SK-N-SH treated with all-trans-retinoic acid at 6 μM for 48 hours (cell line): Measurements from ENCODE around the gene SIGLEC5.

Experiments
- ATAC-seq: fragments of 200-7000 bp; cut with Tn5 transposase; 3 replicates; pipeline ENCODE4 v1.9.1; 2020; ENCODE audit warnings: mild to moderate bottlenecking, moderate library complexity
- CREB5 ChIP-seq: fragments of 250-450 bp; sonication (Bioruptor Pico); IDR thresholded peaks from 2 replicates; pipeline ENCODE4 v1.5.1; 2020; ENCODE audit warnings: low read depth, mild to moderate bottlenecking, moderate library complexity
- CSDC2 ChIP-seq: fragments of 250-450 bp; sonication (Bioruptor Pico); IDR thresholded peaks from 2 replicates; pipeline ENCODE4 v1.5.0; 2020; ENCODE audit warnings: mild to moderate bottlenecking, moderate library complexity
- CSRNP3 ChIP-seq: fragments of 250-450 bp; sonication (Bioruptor Pico); IDR thresholded peaks from 2 replicates; pipeline ENCODE4 v1.5.1; 2021; ENCODE audit warnings: mild to moderate bottlenecking, moderate library complexity
- ESRRG ChIP-seq: fragments of 250-450 bp; sonication (Bioruptor Pico); IDR thresholded peaks from 2 replicates; pipeline ENCODE4 v1.6.1; 2021; ENCODE audit warnings: mild to moderate bottlenecking
- GLIS3 ChIP-seq: fragments of 250-450 bp; sonication (Bioruptor Pico); IDR thresholded peaks from 2 replicates; pipeline ENCODE4 v1.5.0; 2020; ENCODE audit warnings: mild to moderate bottlenecking, moderate library complexity
- ISL1 ChIP-seq: fragments of 250-450 bp; sonication (Bioruptor Pico); IDR thresholded peaks from 2 replicates; pipeline ENCODE4 v2.1.2; 2022; ENCODE audit warnings: mild to moderate bottlenecking, moderate library complexity
- OSR1 ChIP-seq: fragments of 250-450 bp; sonication (Bioruptor Pico); IDR thresholded peaks from 2 replicates; pipeline ENCODE4 v1.8.0; 2022; ENCODE audit warnings: moderate library complexity, mild to moderate bottlenecking, inconsistent platforms
- POU6F1 ChIP-seq: fragments of 250-450 bp; sonication (Bioruptor Pico); IDR thresholded peaks from 2 replicates; pipeline ENCODE4 v1.8.0; 2021; ENCODE audit warnings: low read depth, mild to moderate bottlenecking, moderate library complexity, borderline replicate concordance
- PPARA ChIP-seq: fragments of 250-450 bp; sonication (Bioruptor Pico); IDR thresholded peaks from 2 replicates; pipeline ENCODE4 v1.5.0; 2020; ENCODE audit warnings: mild to moderate bottlenecking, borderline replicate concordance
- RARB ChIP-seq: fragments of 250-450 bp; sonication (Bioruptor Pico); IDR thresholded peaks from 2 replicates; pipeline ENCODE4 v1.8.0; 2021; ENCODE audit warnings: mild to moderate bottlenecking, moderate library complexity
- SNAI2 ChIP-seq: fragments of 250-450 bp; sonication (Bioruptor Pico); IDR thresholded peaks from 2 replicates; pipeline ENCODE4 v1.5.0; 2020; ENCODE audit warnings: mild to moderate bottlenecking, moderate library complexity
- TCF4 ChIP-seq: fragments of 250-450 bp; sonication (Bioruptor Pico); IDR thresholded peaks from 2 replicates; pipeline ENCODE4 v1.8.0; 2021; ENCODE audit warnings: mild to moderate bottlenecking, moderate library complexity, borderline replicate concordance
- TOX ChIP-seq: fragments of 250-450 bp; sonication (Bioruptor Pico); IDR thresholded peaks from 2 replicates; pipeline ENCODE4 v1.8.0; 2021; ENCODE audit warnings: mild to moderate bottlenecking, moderate library complexity, borderline replicate concordance
- TSHZ2 ChIP-seq: fragments of 250-450 bp; sonication (Bioruptor Pico); IDR thresholded peaks from 2 replicates; pipeline ENCODE4 v1.5.0; 2020; ENCODE audit warnings: mild to moderate bottlenecking, moderate library complexity
- ZC3H10 ChIP-seq: fragments of 250-450 bp; sonication (Bioruptor Pico); IDR thresholded peaks from 2 replicates; pipeline ENCODE4 v1.5.1; 2021; ENCODE audit warnings: mild to moderate bottlenecking, moderate library complexity
- ZFP3 ChIP-seq: fragments of 250-450 bp; sonication (Bioruptor Pico); IDR thresholded peaks from 2 replicates; pipeline ENCODE4 v1.5.0; 2020; ENCODE audit warnings: mild to moderate bottlenecking, moderate library complexity
- ZFP30 ChIP-seq: fragments of 450-650 bp; formaldehyde crosslinking; IDR thresholded peaks from 2 replicates; pipeline ENCODE4 v1.5.0; 2022; ENCODE audit warnings: mild to moderate bottlenecking, moderate library complexity
- ZNF565 ChIP-seq: fragments of 450-650 bp; formaldehyde crosslinking; conservative IDR thresholded peaks from 2 replicates; pipeline ENCODE4 v1.5.0; 2020; ENCODE audit warnings: low read depth, mild to moderate bottlenecking, moderate library complexity
- ZNF8 ChIP-seq: fragments of 450-650 bp; formaldehyde crosslinking; IDR thresholded peaks from 2 replicates; pipeline ENCODE4 v1.5.0; 2020; ENCODE audit warnings: mild to moderate bottlenecking, moderate library complexity

The SIGLEC5 gene

GRCh38 chr19:51586799-51587198 is 43.4 kb downstream of the SIGLEC5 start:
- TF ChIP-seq CSRNP3 (CRISPR knock-in tag) (no peak), TOX (no peak), RARB (CRISPR knock-in tag) (no peak), ZFP30 (CRISPR knock-in tag) (no peak), TSHZ2 (no peak), CSDC2 (CRISPR knock-in tag) (no peak), ZFP3 (CRISPR knock-in tag) (no peak), ZC3H10 (CRISPR knock-in tag) (no peak), GLIS3 (CRISPR knock-in tag) (no peak), ZNF565 (CRISPR knock-in tag) (no peak), POU6F1 (no peak), CREB5 (CRISPR knock-in tag) (no peak), ESRRG (CRISPR knock-in tag) (no peak), TCF4 (CRISPR knock-in tag) (no peak)
- TF ChIP-seq, all 23 proteins: peak for 0
- no peak for ATAC-seq

GRCh38 chr19:51586103-51586728 is 44.0 kb downstream of the SIGLEC5 start:
- TF ChIP-seq TSHZ2 (no peak), CSDC2 (CRISPR knock-in tag) (no peak), ZNF565 (CRISPR knock-in tag) (no peak), GLIS3 (CRISPR knock-in tag) (no peak), ZNF8 (CRISPR knock-in tag) (no peak), ZFP3 (CRISPR knock-in tag) (no peak), ESRRG (CRISPR knock-in tag) (no peak), ZFP30 (CRISPR knock-in tag) (no peak), CREB5 (CRISPR knock-in tag) (no peak), SNAI2 (CRISPR knock-in tag) (no peak), TCF4 (CRISPR knock-in tag) (no peak), PPARA (no peak), OSR1 (CRISPR knock-in tag) (no peak), ZC3H10 (CRISPR knock-in tag) (no peak), ISL1 (CRISPR knock-in tag) (no peak)

More at GRCh38 chr19:51586103-51586728, 44.0 kb downstream of the SIGLEC5 start:
- no peak for ATAC-seq
